Endothelial cell of umbilical vein (primary cell): Measurements from ENCODE around the gene LEO1. TPM values are rescaled to one million over a fixed set of nuclear protein-coding genes. Genes with fewer than 3 reads are reported as not detected.

Experiments
- BruUV-seq: library from RNA; stranded (reverse); fragments of 400-500 nt; replicated peaks from 2 replicates; lab custom pipeline; 2021; lab: Mats Ljungman, UMichigan
- CTCF ChIA-PET: fragments of 300-600, 350-600 bp; sonication (Branson Sonifier 250); formaldehyde crosslinking; loops from one replicate; lab custom pipeline; 2021; ENCODE audit warnings: antibody characterized with exemption, inconsistent platforms; lab: Charles Lee
- POLR2A ChIA-PET: fragments of 300-600, 350-600 bp; sonication (Branson Sonifier 250); formaldehyde crosslinking; loops from one replicate; lab custom pipeline; 2021; ENCODE audit warnings: antibody characterized with exemption, inconsistent platforms; lab: Charles Lee
- DNase-seq: peaks from one replicate; pipeline ENCODE4 v3.0.0-alpha.2; 2011; ENCODE audit warnings: low read depth, low spot score
- FAIRE-seq: peaks from 2 replicates; lab custom pipeline; 2011; peaks lifted over from hg19 to GRCh38; lab: Jason Lieb, UNC
- H2AFZ ChIP-seq: 2 replicates; pipeline ENCODE4 v1.6.0; 2012; ENCODE audit warnings: low read depth, low read length, control low read depth, inconsistent platforms
- H3K27ac ChIP-seq: 2 replicates; pipeline ENCODE4 v1.5.1; 2011; ENCODE audit warnings: low read depth, mild to moderate bottlenecking, control low read depth, low read length, moderate library complexity; ENCODE audit not compliant: insufficient read depth
- H3K27me3 ChIP-seq, 2 experiments: 2 replicates each; pipeline versions ENCODE4 v1.6.0 to v1.6.1; 2011; ENCODE audit warnings: low read length in 2 of 2, mixed read lengths in 1 of 2; ENCODE audit not compliant: control insufficient read depth in 2 of 2, insufficient read depth in 2 of 2
- H3K36me3 ChIP-seq, 2 experiments: 2 replicates in 1 of 2; 3 replicates in 1 of 2; pipeline ENCODE4 v1.5.1; 2011; ENCODE audit warnings: low read length in 2 of 2, mild to moderate bottlenecking in 1 of 2, moderate library complexity in 1 of 2; ENCODE audit not compliant: control insufficient read depth in 2 of 2, insufficient read depth in 2 of 2; ENCODE audit errors: extremely low read depth in 1 of 2
- H3K4me1 ChIP-seq: 3 replicates; pipeline ENCODE4 v1.5.1; 2011; ENCODE audit warnings: mild to moderate bottlenecking, low read length; ENCODE audit not compliant: control insufficient read depth, insufficient read depth; ENCODE audit errors: extremely low read depth
- H3K4me2 ChIP-seq: 2 replicates; pipeline ENCODE4 v1.6.1; 2011; ENCODE audit warnings: low read length, control low read depth, mixed read lengths; ENCODE audit not compliant: insufficient read depth
- H3K4me3 ChIP-seq, 3 experiments: fragments of 200-600 bp in 1 of 3; sonication (generic), shearing (Covaris generic) in 1 of 3; replicated peaks in 1 of 3; 2 replicates each; pipeline ENCODE4 v1.5.1; 2011 to 2016; ENCODE audit warnings: control low read depth in 3 of 3, low read length in 3 of 3, mild to moderate bottlenecking in 2 of 3, inconsistent platforms in 1 of 3, low read depth in 1 of 3, moderate library complexity in 1 of 3; ENCODE audit not compliant: insufficient read depth in 1 of 3
- H3K79me2 ChIP-seq: 2 replicates; pipeline ENCODE4 v1.6.0; 2012; ENCODE audit warnings: low read length, inconsistent platforms; ENCODE audit not compliant: control insufficient read depth, insufficient read depth
- H3K9ac ChIP-seq: replicated peaks from 2 replicates; pipeline ENCODE3; 2011; ENCODE audit warnings: low read length, control low read depth; ENCODE audit not compliant: insufficient read depth; ENCODE audit errors: extremely low read depth
- H3K9me1 ChIP-seq: replicated peaks from 3 replicates; pipeline ENCODE4 v1.6.0; 2011; ENCODE audit warnings: mild to moderate bottlenecking, low read length; ENCODE audit not compliant: control insufficient read depth, insufficient read depth; ENCODE audit errors: extremely low read depth
- H3K9me3 ChIP-seq: replicated peaks from 2 replicates; pipeline ENCODE4 v1.5.1; 2012; ENCODE audit warnings: low read length, inconsistent platforms; ENCODE audit not compliant: control insufficient read depth, insufficient read depth
- H4K20me1 ChIP-seq: replicated peaks from 2 replicates; pipeline ENCODE3; 2011; ENCODE audit warnings: mild to moderate bottlenecking, low read length; ENCODE audit not compliant: control insufficient read depth, insufficient read depth; ENCODE audit errors: extremely low read depth
- CTCF ChIP-seq, 2 donors: IDR thresholded peaks; 1 replicate in 1 of 2; 2 replicates in 1 of 2; pipeline ENCODE4 v1.5.1; 2011; ENCODE audit warnings: low read length in 2 of 2, mild to moderate bottlenecking in 2 of 2, moderate library complexity in 2 of 2, control low read depth in 1 of 2, inconsistent platforms in 1 of 2, low read depth in 1 of 2; ENCODE audit not compliant: insufficient read depth in 1 of 2; ENCODE audit errors: extremely low read depth in 1 of 2
- EZH2 ChIP-seq: IDR thresholded peaks from 2 replicates; pipeline ENCODE4 v1.6.1; 2012; ENCODE audit warnings: borderline replicate concordance, low read depth, mild to moderate bottlenecking, moderate library complexity, low read length, inconsistent platforms; ENCODE audit not compliant: severe bottlenecking
- FOS ChIP-seq: IDR thresholded peaks from 2 replicates; pipeline ENCODE4 v1.6.1; 2011; ENCODE audit warnings: mild to moderate bottlenecking, low read length, moderate library complexity, borderline replicate concordance; ENCODE audit not compliant: insufficient read depth
- GATA2 ChIP-seq: IDR thresholded peaks from 2 replicates; pipeline ENCODE4 v1.7.0; 2011; ENCODE audit warnings: low read depth, mild to moderate bottlenecking, moderate library complexity, mixed read lengths, low read length; ENCODE audit not compliant: insufficient read length, insufficient read depth
- JUN ChIP-seq: IDR thresholded peaks from 2 replicates; pipeline ENCODE4 v1.6.1; 2011; ENCODE audit warnings: borderline replicate concordance, low read depth; ENCODE audit not compliant: insufficient read length, insufficient read depth
- MAX ChIP-seq: IDR thresholded peaks from 2 replicates; pipeline ENCODE4 v1.6.1; 2011; ENCODE audit not compliant: insufficient read depth, insufficient read length
- MYC ChIP-seq: IDR thresholded peaks from one replicate; pipeline ENCODE4 v1.6.1; 2011; ENCODE audit warnings: mild to moderate bottlenecking, low read depth, low read length
- POLR2A ChIP-seq: IDR thresholded peaks from 2 replicates; pipeline ENCODE4 v1.6.1; 2012; ENCODE audit warnings: low read depth, mild to moderate bottlenecking, control low read depth, low read length
- POLR2AphosphoS5 ChIP-seq: IDR thresholded peaks from 2 replicates; pipeline ENCODE4 v1.6.1; 2012; ENCODE audit warnings: low read depth, mild to moderate bottlenecking, control low read depth, low read length, moderate library complexity; ENCODE audit not compliant: insufficient read depth
- dilution Hi-C: fragments of 300-500 bp; cut with MboI; formaldehyde crosslinking; loops from one replicate; pipeline ENCODE4 v1.15.0; 2019; ENCODE audit warnings: low sequenced_read_pairs; ENCODE audit not compliant: extremely low pct_ligation_motif_present
- intact Hi-C: fragments of 100-400 bp; cut with micrococcal nuclease; formaldehyde crosslinking; loops from one replicate; pipeline ENCODE4 v1.10.0; 2022
- polyA plus RNA-seq, 4 experiments: library from polyadenylated mRNA; depleted of rRNA in 3 of 4; stranded (reverse) in 3 of 4; unstranded in 1 of 4; fragments of >200 nt; gene quantifications; 2 replicates each; pipeline versions ENCODE4 v1.2.1 to v1.2.3, GENCODE V29; 2011 to 2012; ENCODE audit warnings: missing spikeins in 1 of 4
- total RNA-seq: library from RNA; stranded (reverse); gene quantifications from 2 replicates; pipeline ENCODE4 v1.2.3, GENCODE V29; 2021

LEO1 gene
- total and polyA plus RNA-seq, 2 donors (not counting 3 experiments of a cell fraction or from before 2014, with no cell fraction given) = 1.3 to 28.0 TPM

DNA sequence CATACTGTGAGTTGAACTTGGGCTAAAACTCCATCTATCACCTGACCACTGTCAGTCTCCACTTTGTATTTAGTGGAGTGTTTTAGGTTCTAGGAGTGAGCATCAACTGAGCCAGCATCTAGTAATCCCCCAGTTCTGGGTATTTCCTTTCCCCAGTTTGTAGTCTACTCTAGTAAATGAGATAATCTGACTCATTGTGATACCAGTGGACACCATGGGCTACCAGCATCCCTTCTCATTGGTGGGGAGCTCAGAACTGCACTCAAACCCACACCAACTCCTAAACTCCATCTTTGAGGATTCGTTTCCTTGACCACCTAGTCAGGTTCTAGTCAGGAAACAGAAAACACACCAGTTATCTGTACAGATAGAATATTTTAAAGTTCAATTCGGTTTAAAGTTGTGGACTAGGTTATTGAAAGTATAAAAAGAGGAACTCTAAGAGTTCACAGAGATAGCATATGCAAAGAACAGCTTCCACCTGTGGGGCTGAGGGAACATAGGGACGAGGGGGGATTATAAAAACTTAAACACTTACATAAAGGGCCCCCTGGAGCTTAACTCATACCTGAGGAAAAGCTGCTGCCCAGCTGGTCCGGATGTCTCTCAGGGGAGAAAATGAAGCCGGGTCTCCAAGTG lies 36.0 kb downstream of the LEO1 start:
- ChIA-PET CTCF (interaction anchor here (0.9 to 1.4 kb wide), 5 partner anchors 9 to 796 kb away, joined by 3 read pairs; partner anchors contain the start of gene LEO1), POLR2A (interaction anchor here (0.6 kb wide), 1 partner anchor 9 kb away, joined by 3 read pairs; no protein-coding TSS in a partner anchor)
- no peaks in the 10 kb centered on the region for H4K20me1 ChIP-seq
- no peaks in the 10 kb centered on the region for H3K27me3 ChIP-seq
- no peak overlapping the region for H3K4me3 ChIP-seq
- no peaks in the 10 kb centered on the region for H3K9me3 ChIP-seq
- DNase-seq = no peak
- no peak overlapping the region for H2AFZ ChIP-seq
- peaks cover 6% of the 10 kb centered on the region for H3K4me1 ChIP-seq
- no peak overlapping the region for H3K9ac ChIP-seq
- intact Hi-C loops = no loop called here
- no peak overlapping the region for H3K4me2 ChIP-seq
- no peaks in the 10 kb centered on the region for H3K9me1 ChIP-seq
- dilution Hi-C loops = no loop called here
- no peaks in the 10 kb centered on the region for H3K79me2 ChIP-seq
- peaks cover 5 to 6% of the 10 kb centered on the region in 2 experiments for H3K36me3 ChIP-seq
- TF ChIP-seq FOS = no peak
- TF ChIP-seq JUN = no peak
- TF ChIP-seq EZH2 = no peak
- TF ChIP-seq GATA2 = no peak
- no peak for TF ChIP-seq CTCF (IDR thresholded peaks at IDR 0.05; ENCODE audit: extremely low read depth in 1 of 2, insufficient read depth in 1 of 2, low read depth in 1 of 2, low read length in 2 of 2)
- TF ChIP-seq MAX = no peak
- no peak for TF ChIP-seq POLR2A
- TF ChIP-seq POLR2AphosphoS5 = no peak
- no peak for TF ChIP-seq MYC
- H3K27ac ChIP-seq = no peak overlapping the region
- no peak for FAIRE-seq
- BruUV-seq = no TSS peak
